SK-N-SH treated with all-trans-retinoic acid at 6 μM for 48 hours (cell line): ENCODE results near the gene POLD2.

Experiments
- ATAC-seq: fragments of 200-7000 bp; cut with Tn5 transposase; 3 replicates; pipeline ENCODE4 v1.9.1; 2020; ENCODE audit warnings: mild to moderate bottlenecking, moderate library complexity
- ARNTL ChIP-seq: fragments of 450-650 bp; formaldehyde crosslinking; IDR thresholded peaks from 2 replicates; pipeline ENCODE4 v1.5.0; 2020; ENCODE audit warnings: low read depth, mild to moderate bottlenecking, moderate library complexity, borderline replicate concordance
- BACH2 ChIP-seq: fragments of 250-450 bp; sonication (Bioruptor Pico); IDR thresholded peaks from 2 replicates; pipeline ENCODE4 v1.9.0; 2021; ENCODE audit warnings: mild to moderate bottlenecking, borderline replicate concordance
- CSDC2 ChIP-seq: fragments of 250-450 bp; sonication (Bioruptor Pico); IDR thresholded peaks from 2 replicates; pipeline ENCODE4 v1.5.0; 2020; ENCODE audit warnings: mild to moderate bottlenecking, moderate library complexity
- ESRRG ChIP-seq: fragments of 250-450 bp; sonication (Bioruptor Pico); IDR thresholded peaks from 2 replicates; pipeline ENCODE4 v1.6.1; 2021; ENCODE audit warnings: mild to moderate bottlenecking
- GLIS3 ChIP-seq: fragments of 250-450 bp; sonication (Bioruptor Pico); IDR thresholded peaks from 2 replicates; pipeline ENCODE4 v1.5.0; 2020; ENCODE audit warnings: mild to moderate bottlenecking, moderate library complexity
- OSR1 ChIP-seq: fragments of 250-450 bp; sonication (Bioruptor Pico); IDR thresholded peaks from 2 replicates; pipeline ENCODE4 v1.8.0; 2022; ENCODE audit warnings: moderate library complexity, mild to moderate bottlenecking, inconsistent platforms
- POU6F1 ChIP-seq: fragments of 250-450 bp; sonication (Bioruptor Pico); IDR thresholded peaks from 2 replicates; pipeline ENCODE4 v1.8.0; 2021; ENCODE audit warnings: low read depth, mild to moderate bottlenecking, moderate library complexity, borderline replicate concordance
- PPARA ChIP-seq: fragments of 250-450 bp; sonication (Bioruptor Pico); IDR thresholded peaks from 2 replicates; pipeline ENCODE4 v1.5.0; 2020; ENCODE audit warnings: mild to moderate bottlenecking, borderline replicate concordance
- RARB ChIP-seq: fragments of 250-450 bp; sonication (Bioruptor Pico); IDR thresholded peaks from 2 replicates; pipeline ENCODE4 v1.8.0; 2021; ENCODE audit warnings: mild to moderate bottlenecking, moderate library complexity
- SNAI2 ChIP-seq: fragments of 250-450 bp; sonication (Bioruptor Pico); IDR thresholded peaks from 2 replicates; pipeline ENCODE4 v1.5.0; 2020; ENCODE audit warnings: mild to moderate bottlenecking, moderate library complexity
- TCF4 ChIP-seq: fragments of 250-450 bp; sonication (Bioruptor Pico); IDR thresholded peaks from 2 replicates; pipeline ENCODE4 v1.8.0; 2021; ENCODE audit warnings: mild to moderate bottlenecking, moderate library complexity, borderline replicate concordance
- TOX ChIP-seq: fragments of 250-450 bp; sonication (Bioruptor Pico); IDR thresholded peaks from 2 replicates; pipeline ENCODE4 v1.8.0; 2021; ENCODE audit warnings: mild to moderate bottlenecking, moderate library complexity, borderline replicate concordance
- ZC3H10 ChIP-seq: fragments of 250-450 bp; sonication (Bioruptor Pico); IDR thresholded peaks from 2 replicates; pipeline ENCODE4 v1.5.1; 2021; ENCODE audit warnings: mild to moderate bottlenecking, moderate library complexity
- ZFP3 ChIP-seq: fragments of 250-450 bp; sonication (Bioruptor Pico); IDR thresholded peaks from 2 replicates; pipeline ENCODE4 v1.5.0; 2020; ENCODE audit warnings: mild to moderate bottlenecking, moderate library complexity
- ZFP30 ChIP-seq: fragments of 450-650 bp; formaldehyde crosslinking; IDR thresholded peaks from 2 replicates; pipeline ENCODE4 v1.5.0; 2022; ENCODE audit warnings: mild to moderate bottlenecking, moderate library complexity
- ZNF565 ChIP-seq: fragments of 450-650 bp; formaldehyde crosslinking; conservative IDR thresholded peaks from 2 replicates; pipeline ENCODE4 v1.5.0; 2020; ENCODE audit warnings: low read depth, mild to moderate bottlenecking, moderate library complexity
- ZNF70 ChIP-seq: fragments of 450-650 bp; formaldehyde crosslinking; IDR thresholded peaks from 2 replicates; pipeline ENCODE4 v1.5.0; 2020; ENCODE audit warnings: mild to moderate bottlenecking, moderate library complexity
- ZNF8 ChIP-seq: fragments of 450-650 bp; formaldehyde crosslinking; IDR thresholded peaks from 2 replicates; pipeline ENCODE4 v1.5.0; 2020; ENCODE audit warnings: mild to moderate bottlenecking, moderate library complexity
- TF ChIP-seq, protein P1 (sequence below): fragments of 250-450 bp; sonication (Bioruptor Pico); IDR thresholded peaks from 2 replicates; pipeline ENCODE4 v1.5.0; 2020; ENCODE audit warnings: mild to moderate bottlenecking, moderate library complexity
- TF ChIP-seq, protein P2 (sequence below): fragments of 250-450 bp; sonication (Bioruptor Pico); IDR thresholded peaks from 2 replicates; pipeline ENCODE4 v1.5.1; 2021; ENCODE audit warnings: mild to moderate bottlenecking, moderate library complexity

The POLD2 gene

GRCh38 chr7:44124822-44125202 lies 1.5 kb upstream of the POLD2 start:
- TF ChIP-seq PPARA (CRISPR knock-in tag) (no peak), SNAI2 (CRISPR knock-in tag) (no peak), GLIS3 (no peak), ZFP3 (no peak), RARB (no peak), ZC3H10 (CRISPR knock-in tag) (no peak), ZNF8 (no peak), OSR1 (CRISPR knock-in tag) (no peak), ARNTL (CRISPR knock-in tag) (no peak), BACH2 (no peak), TCF4 (no peak)
- TF ChIP-seq, protein P1, sequence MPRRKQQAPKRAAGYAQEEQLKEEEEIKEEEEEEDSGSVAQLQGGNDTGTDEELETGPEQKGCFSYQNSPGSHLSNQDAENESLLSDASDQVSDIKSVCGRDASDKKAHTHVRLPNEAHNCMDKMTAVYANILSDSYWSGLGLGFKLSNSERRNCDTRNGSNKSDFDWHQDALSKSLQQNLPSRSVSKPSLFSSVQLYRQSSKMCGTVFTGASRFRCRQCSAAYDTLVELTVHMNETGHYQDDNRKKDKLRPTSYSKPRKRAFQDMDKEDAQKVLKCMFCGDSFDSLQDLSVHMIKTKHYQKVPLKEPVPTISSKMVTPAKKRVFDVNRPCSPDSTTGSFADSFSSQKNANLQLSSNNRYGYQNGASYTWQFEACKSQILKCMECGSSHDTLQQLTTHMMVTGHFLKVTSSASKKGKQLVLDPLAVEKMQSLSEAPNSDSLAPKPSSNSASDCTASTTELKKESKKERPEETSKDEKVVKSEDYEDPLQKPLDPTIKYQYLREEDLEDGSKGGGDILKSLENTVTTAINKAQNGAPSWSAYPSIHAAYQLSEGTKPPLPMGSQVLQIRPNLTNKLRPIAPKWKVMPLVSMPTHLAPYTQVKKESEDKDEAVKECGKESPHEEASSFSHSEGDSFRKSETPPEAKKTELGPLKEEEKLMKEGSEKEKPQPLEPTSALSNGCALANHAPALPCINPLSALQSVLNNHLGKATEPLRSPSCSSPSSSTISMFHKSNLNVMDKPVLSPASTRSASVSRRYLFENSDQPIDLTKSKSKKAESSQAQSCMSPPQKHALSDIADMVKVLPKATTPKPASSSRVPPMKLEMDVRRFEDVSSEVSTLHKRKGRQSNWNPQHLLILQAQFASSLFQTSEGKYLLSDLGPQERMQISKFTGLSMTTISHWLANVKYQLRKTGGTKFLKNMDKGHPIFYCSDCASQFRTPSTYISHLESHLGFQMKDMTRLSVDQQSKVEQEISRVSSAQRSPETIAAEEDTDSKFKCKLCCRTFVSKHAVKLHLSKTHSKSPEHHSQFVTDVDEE (CRISPR knock-in tag): no peak
- no peak for ATAC-seq

DNA sequence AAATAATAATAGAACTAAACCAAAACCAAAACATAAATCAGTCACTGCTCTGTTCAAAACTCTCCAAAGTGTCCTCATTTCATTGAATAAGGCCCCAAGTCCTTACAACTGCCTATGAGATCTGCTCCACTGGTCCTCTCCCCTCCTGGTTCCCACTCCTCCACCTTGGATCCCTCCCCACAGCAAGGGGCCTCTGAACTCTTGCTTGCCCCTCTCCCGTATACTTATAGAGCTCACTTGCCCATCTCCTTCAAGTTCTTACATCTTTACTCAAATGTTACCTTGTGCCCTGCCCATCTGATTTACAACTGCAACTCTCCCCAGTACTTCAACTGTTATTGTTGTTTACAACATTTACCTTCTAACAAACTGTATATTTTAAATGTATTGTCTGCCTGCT lies 819 bp downstream of the POLD2 start:
- no peak for ATAC-seq
- TF ChIP-seq POU6F1 (CRISPR knock-in tag) (no peak), ARNTL (CRISPR knock-in tag) (no peak), RARB (no peak), ZNF70 (CRISPR knock-in tag) (no peak), ESRRG (CRISPR knock-in tag) (no peak), ZNF8 (no peak), GLIS3 (no peak)
- TF ChIP-seq, protein P1 (CRISPR knock-in tag): no peak

DNA sequence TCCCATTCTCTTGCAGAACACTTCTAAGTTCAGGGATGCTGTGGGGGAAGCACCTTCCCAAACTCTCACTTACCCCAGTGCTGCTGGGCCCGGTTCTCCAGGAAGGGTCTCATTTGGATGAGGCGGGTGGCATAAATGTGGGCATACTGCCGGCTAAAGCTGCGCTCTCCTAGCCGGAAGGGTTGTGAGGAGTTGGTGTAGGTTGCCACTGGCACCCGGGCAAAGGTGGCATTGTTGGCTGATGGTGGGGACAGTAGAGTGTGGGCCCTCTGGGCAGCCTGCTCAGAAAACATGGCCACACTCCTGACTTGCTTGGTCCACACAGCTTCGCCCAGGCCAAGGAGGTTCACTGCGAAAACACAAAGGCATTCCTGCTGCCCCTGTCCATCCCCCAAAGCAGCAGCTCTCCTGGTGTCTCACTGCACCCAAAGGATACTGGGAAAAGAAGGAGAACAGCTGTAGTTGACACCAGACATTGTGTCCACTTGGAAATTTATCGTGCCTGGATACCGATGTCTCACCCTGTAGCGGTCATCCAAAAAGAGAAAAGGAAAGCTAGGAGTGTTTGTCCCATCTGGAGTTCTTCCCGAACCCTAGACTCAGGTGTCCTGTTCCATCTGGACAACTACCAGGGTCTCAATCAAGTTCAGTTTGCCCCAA lies 1.5 kb downstream of the POLD2 start:
- no peak for TF ChIP-seq TOX (CRISPR knock-in tag)
- TF ChIP-seq ARNTL (CRISPR knock-in tag): no peak
- no peak for TF ChIP-seq POU6F1 (CRISPR knock-in tag)
- TF ChIP-seq TCF4: no peak
- no peak for TF ChIP-seq GLIS3
- no peak for TF ChIP-seq ZNF565 (CRISPR knock-in tag)
- no peak for TF ChIP-seq ZNF70 (CRISPR knock-in tag)
- TF ChIP-seq, protein P1 (CRISPR knock-in tag): no peak
- TF ChIP-seq PPARA (CRISPR knock-in tag): no peak
- no peak for TF ChIP-seq RARB
- TF ChIP-seq, protein P2, sequence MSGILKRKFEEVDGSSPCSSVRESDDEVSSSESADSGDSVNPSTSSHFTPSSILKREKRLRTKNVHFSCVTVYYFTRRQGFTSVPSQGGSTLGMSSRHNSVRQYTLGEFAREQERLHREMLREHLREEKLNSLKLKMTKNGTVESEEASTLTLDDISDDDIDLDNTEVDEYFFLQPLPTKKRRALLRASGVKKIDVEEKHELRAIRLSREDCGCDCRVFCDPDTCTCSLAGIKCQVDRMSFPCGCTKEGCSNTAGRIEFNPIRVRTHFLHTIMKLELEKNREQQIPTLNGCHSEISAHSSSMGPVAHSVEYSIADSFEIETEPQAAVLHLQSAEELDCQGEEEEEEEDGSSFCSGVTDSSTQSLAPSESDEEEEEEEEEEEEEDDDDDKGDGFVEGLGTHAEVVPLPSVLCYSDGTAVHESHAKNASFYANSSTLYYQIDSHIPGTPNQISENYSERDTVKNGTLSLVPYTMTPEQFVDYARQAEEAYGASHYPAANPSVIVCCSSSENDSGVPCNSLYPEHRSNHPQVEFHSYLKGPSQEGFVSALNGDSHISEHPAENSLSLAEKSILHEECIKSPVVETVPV (CRISPR knock-in tag): no peak
- no peak for TF ChIP-seq ZFP3
- TF ChIP-seq SNAI2 (CRISPR knock-in tag): no peak
- no peak for TF ChIP-seq CSDC2
- TF ChIP-seq ZFP30 (CRISPR knock-in tag): no peak
- TF ChIP-seq BACH2: no peak
- no peak for TF ChIP-seq ESRRG (CRISPR knock-in tag)
- ATAC-seq: no peak
